Prostate gland (tissue), 2 donors: ENCODE results near the gene PLXNB1. TPM values are rescaled to one million over a fixed set of nuclear protein-coding genes. Genes with fewer than 3 reads are reported as not detected.

Experiments used
- DNase-seq: peaks from one replicate; pipeline ENCODE4 v3.0.0-alpha.2; 2019; ENCODE audit warnings: low spot score
- H3K27ac ChIP-seq, 2 donors: fragments of 200-600 bp; sonication (generic); 2 replicates each; pipeline ENCODE4 v1.5.1; 2017 to 2019
- H3K27me3 ChIP-seq: fragments of 200-600 bp; sonication (generic); replicated peaks from 2 replicates; pipeline ENCODE4 v1.5.1; 2019; ENCODE audit not compliant: insufficient read depth
- H3K36me3 ChIP-seq, 2 donors: fragments of 200-600 bp; sonication (generic); 1 replicate in 1 of 2; 2 replicates in 1 of 2; pipeline versions ENCODE4 v1.5.1 to v1.8.1; 2017 to 2019
- H3K4me1 ChIP-seq: fragments of 200-600 bp; sonication (generic); replicated peaks from 2 replicates; pipeline ENCODE4 v1.5.1; 2019
- H3K4me3 ChIP-seq, 2 donors: fragments of 200-600 bp; sonication (generic); 2 replicates each; pipeline ENCODE4 v1.5.1; 2017 to 2019
- H3K9me3 ChIP-seq: fragments of 200-600 bp; sonication (generic); 2 replicates; pipeline ENCODE4 v1.5.1; 2017
- CTCF ChIP-seq, 4 experiments: fragments of 200-600 bp in 2 of 4; fragments of 450-650 bp in 2 of 4; sonication (generic) in 2 of 4; IDR thresholded peaks; 1 replicate in 3 of 4; 2 replicates in 1 of 4; pipeline ENCODE4 v1.5.1; 2016 to 2019; ENCODE audit warnings: antibody characterized with exemption in 4 of 4, mild to moderate bottlenecking in 2 of 4, moderate library complexity in 2 of 4
- POLR2A ChIP-seq: fragments of 450-650 bp; IDR thresholded peaks from one replicate; pipeline ENCODE4 v1.6.1; 2016; ENCODE audit warnings: antibody characterized with exemption, mild to moderate bottlenecking
- POLR2AphosphoS5 ChIP-seq: sonication (generic); formaldehyde crosslinking; IDR thresholded peaks from one replicate; pipeline ENCODE4 v1.6.1; 2017; ENCODE audit warnings: antibody characterized with exemption
- WGBS: methylation state at CpG from one replicate; pipeline ENCODE4 v1.1.5; 2018; 5-methylcytosine and 5-hydroxymethylcytosine counted together
- intact Hi-C: fragments of 100-400 bp; cut with DNase I; formaldehyde crosslinking; loops from one replicate; pipeline ENCODE4 v1.14.2; 2022
- total RNA-seq, 2 donors: library from RNA; depleted of rRNA; stranded (reverse); fragments of >200 nt; gene quantifications; one replicate each; pipeline ENCODE4 v1.1.0, GENCODE V29; 2016

PLXNB1 gene
- total RNA-seq, 2 donors from 2014 or later, result 115 to 182 TPM

- H3K27ac ChIP-seq, result peak overlapping the region; percentile 31 to 96
- WGBS, result 75% methylated on average over 12 of the region's 12 CpGs
- intact Hi-C loops, result loop anchor here (5.0 to 10.0 kb wide), 2 partner anchors 129 to 201 kb away; partner anchors contain the start of gene NME6
- peaks cover 7% of the 10 kb centered on the region for H3K4me1 ChIP-seq
- no peaks in the 10 kb centered on the region for H3K36me3 ChIP-seq
- H3K4me3 ChIP-seq, result no peak overlapping the region
- TF ChIP-seq POLR2A, result no peak
- TF ChIP-seq POLR2AphosphoS5, result no peak
- TF ChIP-seq CTCF (IDR thresholded peaks at IDR 0.05), result no peak
- H3K9me3 ChIP-seq, result no peaks in the 10 kb centered on the region
- no peak for DNase-seq
- no peaks in the 10 kb centered on the region for H3K27me3 ChIP-seq
These were observed 3.7 kb upstream of the PLXNB1 start for GRCh38 chr3:48433472-48434118.

- intact Hi-C loops, result loop anchor here (5.0 to 10.0 kb wide), 2 partner anchors 128 to 200 kb away; partner anchors contain the start of gene NME6
- peak; percentile 76 for DNase-seq
- Histone ChIP-seq H3K9me3 (no peaks in the 10 kb centered on the region), H3K4me3 (no peak overlapping the region), H3K36me3 (no peaks in the 10 kb centered on the region), H3K27ac (peak overlapping the region; percentile 90 to 96), H3K27me3 (no peaks in the 10 kb centered on the region), H3K4me1 (peaks cover 14% of the 10 kb centered on the region)
- WGBS, result 41% methylated on average over 16 of the region's 16 CpGs
- no peak for TF ChIP-seq CTCF (IDR thresholded peaks at IDR 0.05)
- TF ChIP-seq POLR2AphosphoS5, result peak; percentile 84
- TF ChIP-seq POLR2A, result peak; percentile 35
These were observed 2.8 kb upstream of the PLXNB1 start for GRCh38 chr3:48432411-48433371.

- Histone ChIP-seq H3K36me3 (no peaks in the 10 kb centered on the region), H3K9me3 (no peaks in the 10 kb centered on the region), H3K27ac (peak overlapping the region; percentile 90 to 96), H3K4me1 (peaks cover 26% of the 10 kb centered on the region), H3K4me3 (no peak overlapping the region), H3K27me3 (no peaks in the 10 kb centered on the region)
- TF ChIP-seq POLR2A, result no peak
- TF ChIP-seq CTCF (IDR thresholded peaks at IDR 0.05), result no peak
- no peak for TF ChIP-seq POLR2AphosphoS5
- DNase-seq, result no peak
- intact Hi-C loops, result loop anchor here (2.0 to 10.0 kb wide), 3 partner anchors 29 to 199 kb away; partner anchors contain the start of gene NME6
- WGBS, result 69% methylated on average over 8 of the region's 8 CpGs
These were observed 1.5 kb upstream of the PLXNB1 start for GRCh38 chr3:48431224-48432029.

GRCh38 chr3:48430708-48431101 is 819 bp upstream of the PLXNB1 start:
- Histone ChIP-seq H3K4me1 (peaks cover 32% of the 10 kb centered on the region), H3K27ac (peak overlapping the region; percentile 90 to 96), H3K36me3 (no peaks in the 10 kb centered on the region), H3K9me3 (no peaks in the 10 kb centered on the region), H3K27me3 (no peaks in the 10 kb centered on the region), H3K4me3 (peak overlapping the region in 1 of 2 donors; percentile 74)
- intact Hi-C loops, result loop anchor here (2.0 to 10.0 kb wide), 3 partner anchors 28 to 198 kb away; partner anchors contain the start of gene NME6
- WGBS, result 59% methylated on average over 1 of the region's 1 CpG
- no peak for DNase-seq
- no peak for TF ChIP-seq POLR2AphosphoS5
- TF ChIP-seq POLR2A, result no peak
